GM18505 (cell line): ENCODE data around the gene NAA60.
"Not testable (repeated sequence)": the region's sequence is repeated elsewhere in the genome, so short reads cannot be mapped to it uniquely, and the experiment has no call there.

Experiments
- ATAC-seq: cut with Tn5 transposase; IDR thresholded peaks from one replicate; pipeline ENCODE4 v1.9.1; 2021; ENCODE audit not compliant: unreplicated experiment
- POLR2A ChIP-seq: IDR thresholded peaks from 4 replicates; pipeline ENCODE4 v1.6.1; 2011; ENCODE audit warnings: borderline replicate concordance; ENCODE audit not compliant: insufficient read depth, insufficient read length; ENCODE audit errors: extremely low read depth

Gene NAA60

GRCh38 chr16:3518292-3518985 is 75.0 kb downstream of the NAA60 start:
- TF ChIP-seq POLR2A = no peak
- ATAC-seq = no peak

- no peak for TF ChIP-seq POLR2A
- ATAC-seq = no peak
Observed at GRCh38 chr16:3518986-3519348, 75.5 kb downstream of the NAA60 start.

GRCh38 chr16:3519581-3519980 is 76.1 kb downstream of the NAA60 start:
- TF ChIP-seq POLR2A = no peak
- ATAC-seq = no peak

- TF ChIP-seq POLR2A = no peak
- no peak for ATAC-seq
Observed at GRCh38 chr16:3520413-3520812, 76.9 kb downstream of the NAA60 start.

- ATAC-seq = no peak
- TF ChIP-seq POLR2A = no peak
Observed at GRCh38 chr16:3520841-3521240, 77.4 kb downstream of the NAA60 start.

- ATAC-seq = no peak
- TF ChIP-seq POLR2A = no peak
Observed at GRCh38 chr16:3523281-3523680, 79.8 kb downstream of the NAA60 start.

GRCh38 chr16:3525951-3526350 is 82.5 kb downstream of the NAA60 start:
- no peak for ATAC-seq
- TF ChIP-seq POLR2A = no peak

GRCh38 chr16:3527216-3527829 is 83.8 kb downstream of the NAA60 start:
- ATAC-seq = not testable (repeated sequence)

- no peak for ATAC-seq
- no peak for TF ChIP-seq POLR2A
Observed at GRCh38 chr16:3528406-3528805, 84.9 kb downstream of the NAA60 start.

- no peak for ATAC-seq
- TF ChIP-seq POLR2A = no peak
Observed at GRCh38 chr16:3529175-3529574, 85.7 kb downstream of the NAA60 start.

GRCh38 chr16:3530371-3530914 is 87.0 kb downstream of the NAA60 start:
- ATAC-seq = no peak
- no peak for TF ChIP-seq POLR2A

- ATAC-seq = no peak
- no peak for TF ChIP-seq POLR2A
Observed at GRCh38 chr16:3532741-3533140, 89.3 kb downstream of the NAA60 start.

- no peak for ATAC-seq
- TF ChIP-seq POLR2A = no peak
Observed at GRCh38 chr16:3534126-3534525, 90.6 kb downstream of the NAA60 start.

- no peak for ATAC-seq
- no peak for TF ChIP-seq POLR2A
Observed at GRCh38 chr16:3536271-3536731, 92.8 kb downstream of the NAA60 start.
